ENCODE results near the gene ITGA6. TPM values are rescaled to one million over a fixed set of nuclear protein-coding genes. Genes with fewer than 3 reads are reported as not detected.
"Not testable (repeated sequence)": the region's sequence is repeated elsewhere in the genome, so short reads cannot be mapped to it uniquely, and the experiment has no call there.

ITGA6 gene
- total RNA-seq, 2 experiments from 2014 or later: 2.2 to 5.5 TPM

DNA sequence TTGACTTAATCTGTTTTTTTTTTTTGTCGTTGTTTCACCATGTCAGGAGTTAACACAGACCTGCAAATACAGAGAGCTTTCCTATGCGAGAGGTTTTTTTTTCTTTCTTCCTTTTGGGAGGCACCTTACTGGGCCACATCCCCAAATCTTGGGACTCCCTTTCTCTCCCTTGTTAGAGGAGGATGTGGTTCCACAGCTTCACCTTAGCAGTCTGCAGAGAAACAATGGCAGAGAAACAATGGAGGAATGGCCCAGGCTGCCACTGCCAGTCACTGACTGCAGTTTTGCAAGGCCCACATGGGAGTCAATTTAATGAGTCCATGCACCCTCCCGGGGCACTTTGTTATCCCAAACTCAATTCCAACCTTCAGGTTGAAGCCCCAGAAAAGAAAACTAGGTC, 107.7 kb downstream of the ITGA6 start:
- no peak for DNase-seq
- CTCF ChIA-PET: no interaction called here
- H3K4me3 Mint-ChIP-seq: no peak overlapping the region
- no peaks in the 10 kb centered on the region for H3K4me1 Mint-ChIP-seq
- peaks cover 48% of the 10 kb centered on the region for H3K36me3 Mint-ChIP-seq
- H3K27me3 Mint-ChIP-seq: no peaks in the 10 kb centered on the region
- peaks cover 32% of the 10 kb centered on the region for H3K9me3 Mint-ChIP-seq (ENCODE audit: low read depth)
- no peak for ATAC-seq
- H3K27ac Mint-ChIP-seq: no peak overlapping the region

DNA sequence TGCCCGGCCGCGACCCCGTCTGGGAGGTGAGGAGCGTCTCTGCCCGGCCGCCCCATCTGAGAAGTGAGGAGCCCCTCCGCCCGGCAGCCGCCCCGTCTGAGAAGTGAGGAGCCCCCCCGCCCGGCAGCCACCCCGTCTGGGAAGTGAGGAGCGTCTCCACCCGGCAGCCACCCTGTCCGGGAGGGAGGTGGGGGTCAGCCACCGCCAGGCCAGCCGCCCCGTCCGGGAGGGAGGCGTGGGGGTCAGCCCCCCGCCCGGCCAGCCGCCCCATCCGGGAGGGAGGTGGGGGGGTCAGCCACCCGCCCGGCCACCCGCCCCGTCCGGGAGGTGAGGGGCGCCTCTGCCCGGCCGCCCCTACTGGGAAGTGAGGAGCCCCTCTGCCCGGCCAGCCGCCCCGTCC, 110.5 kb downstream of the ITGA6 start:
- Mint-ChIP-seq H3K9me3 (ENCODE audit: low read depth) (peaks cover 23% of the 10 kb centered on the region), H3K36me3 (peaks cover 38% of the 10 kb centered on the region)
- H3K4me1 Mint-ChIP-seq, H3K27me3 Mint-ChIP-seq, ATAC-seq, DNase-seq, H3K27ac Mint-ChIP-seq, CTCF ChIA-PET, H3K4me3 Mint-ChIP-seq: not testable (repeated sequence)

DNA sequence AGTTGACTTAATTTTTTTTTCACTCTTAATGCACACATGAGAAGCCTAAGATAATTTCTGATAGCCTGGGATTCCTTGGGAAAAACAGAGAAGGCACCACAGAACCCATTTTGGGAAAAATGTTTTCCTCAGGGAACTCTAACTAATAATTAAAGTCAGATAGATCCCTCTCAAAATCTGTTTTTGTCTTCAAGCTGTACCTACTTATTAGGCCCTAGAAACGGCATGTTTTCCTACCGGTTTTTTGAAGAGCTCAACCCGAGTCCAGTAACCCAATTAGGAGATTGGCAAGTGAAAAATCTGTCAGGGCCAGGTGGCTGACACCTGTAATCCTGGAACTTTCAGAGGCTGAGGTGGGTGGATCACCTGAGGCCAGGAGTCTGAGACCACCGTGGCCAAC, 112.4 kb downstream of the ITGA6 start:
- Mint-ChIP-seq H3K9me3 (ENCODE audit: low read depth) (peaks cover 17% of the 10 kb centered on the region), H3K4me3 (no peak overlapping the region), H3K27ac (no peak overlapping the region), H3K27me3 (no peaks in the 10 kb centered on the region), H3K36me3 (peaks cover 44% of the 10 kb centered on the region), H3K4me1 (no peaks in the 10 kb centered on the region)
- ATAC-seq (no peak), DNase-seq (no peak)
- CTCF ChIA-PET: no interaction called here

DNA sequence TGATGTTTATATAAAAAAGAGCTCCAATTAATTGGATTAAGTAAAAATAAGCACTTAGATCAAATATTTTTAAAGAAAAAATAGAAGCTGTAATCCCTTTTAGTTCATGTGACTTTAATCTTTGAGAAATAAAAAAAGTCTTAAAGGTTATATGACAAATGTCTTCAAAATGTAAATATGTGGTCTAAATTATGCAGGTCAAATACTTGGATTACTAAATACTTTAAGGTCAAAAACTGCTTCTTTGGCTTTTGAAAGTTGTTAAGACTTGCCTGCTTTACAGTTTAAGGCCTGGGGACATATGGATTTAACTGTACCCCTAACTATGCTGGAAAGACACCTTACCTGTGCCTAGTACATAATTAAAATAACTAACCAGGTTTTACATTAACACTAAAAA, 113.0 kb downstream of the ITGA6 start:
- Mint-ChIP-seq H3K9me3 (ENCODE audit: low read depth) (peaks cover 17% of the 10 kb centered on the region), H3K36me3 (peaks cover 40% of the 10 kb centered on the region), H3K27me3 (no peaks in the 10 kb centered on the region), H3K4me1 (no peaks in the 10 kb centered on the region), H3K27ac (no peak overlapping the region), H3K4me3 (no peak overlapping the region)
- DNase-seq (no peak), ATAC-seq (no peak)
- CTCF ChIA-PET: no interaction called here

DNA sequence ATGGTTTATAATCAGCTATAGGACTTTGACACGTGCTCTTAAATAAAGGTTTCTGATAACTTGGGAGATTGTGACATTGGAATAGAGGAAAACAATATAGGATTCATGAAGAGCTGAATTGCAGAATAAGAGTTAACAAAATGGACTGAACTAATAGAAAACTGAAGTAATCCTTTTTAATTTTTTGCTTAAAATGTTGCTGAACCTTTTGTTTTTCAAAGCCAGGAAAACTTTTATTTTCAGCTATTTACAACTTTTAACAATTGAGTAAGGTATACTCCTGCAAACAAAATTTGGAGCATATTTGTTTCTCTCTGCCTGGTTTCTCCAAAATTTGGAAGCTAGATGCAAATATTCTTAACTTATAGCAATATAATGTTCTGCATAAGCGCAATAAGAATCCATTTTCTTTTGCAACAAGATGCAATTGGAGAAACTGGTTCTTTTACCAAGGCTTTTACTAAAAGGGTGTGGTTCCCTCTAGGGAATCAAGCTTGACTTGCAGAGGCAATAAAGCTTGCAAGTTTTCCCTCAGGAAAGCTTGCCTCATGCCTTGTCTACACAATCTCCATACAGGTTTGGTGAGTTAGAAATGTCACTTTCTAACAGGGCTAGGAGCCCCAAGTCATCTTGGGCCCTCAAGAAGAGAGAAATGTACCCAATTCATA, 118.2 kb downstream of the ITGA6 start:
- CTCF ChIA-PET: interaction anchor here (1.3 kb wide), 1 partner anchor 10 kb away, joined by 3 read pairs; no protein-coding TSS in a partner anchor
- no peak for ATAC-seq
- Mint-ChIP-seq H3K4me1 (peaks cover 11% of the 10 kb centered on the region), H3K27me3 (no peaks in the 10 kb centered on the region), H3K27ac (no peak overlapping the region), H3K9me3 (ENCODE audit: low read depth) (peaks cover 19% of the 10 kb centered on the region), H3K36me3 (peaks cover 60% of the 10 kb centered on the region), H3K4me3 (no peak overlapping the region)
- no peak for DNase-seq

DNA sequence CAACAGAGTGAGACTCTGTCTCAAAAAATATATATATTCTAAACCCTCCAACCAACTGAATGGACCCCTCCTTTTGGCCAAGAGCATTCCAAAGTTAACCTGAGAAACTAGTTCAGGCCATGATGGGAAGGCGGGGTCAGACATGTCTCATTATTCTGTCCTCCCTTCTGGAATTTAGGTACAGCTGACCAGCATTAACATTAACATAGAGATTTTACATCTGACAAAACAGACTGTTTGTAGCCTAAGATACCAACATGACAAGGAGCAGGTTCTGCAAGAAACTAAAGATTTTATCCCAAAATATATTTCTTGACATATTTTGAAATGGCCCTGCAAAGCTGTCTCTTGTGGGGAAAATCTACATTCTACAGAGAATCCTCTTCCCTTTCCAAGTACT, 121.7 kb downstream of the ITGA6 start:
- no peak overlapping the region for H3K4me3 Mint-ChIP-seq
- no peak overlapping the region for H3K27ac Mint-ChIP-seq
- H3K27me3 Mint-ChIP-seq: peaks cover 2% of the 10 kb centered on the region
- peaks cover 63% of the 10 kb centered on the region for H3K36me3 Mint-ChIP-seq
- DNase-seq: no peak
- peaks cover 11% of the 10 kb centered on the region for H3K9me3 Mint-ChIP-seq (ENCODE audit: low read depth)
- H3K4me1 Mint-ChIP-seq: peaks cover 25% of the 10 kb centered on the region
- CTCF ChIA-PET: no interaction called here
- no peak for ATAC-seq

DNA sequence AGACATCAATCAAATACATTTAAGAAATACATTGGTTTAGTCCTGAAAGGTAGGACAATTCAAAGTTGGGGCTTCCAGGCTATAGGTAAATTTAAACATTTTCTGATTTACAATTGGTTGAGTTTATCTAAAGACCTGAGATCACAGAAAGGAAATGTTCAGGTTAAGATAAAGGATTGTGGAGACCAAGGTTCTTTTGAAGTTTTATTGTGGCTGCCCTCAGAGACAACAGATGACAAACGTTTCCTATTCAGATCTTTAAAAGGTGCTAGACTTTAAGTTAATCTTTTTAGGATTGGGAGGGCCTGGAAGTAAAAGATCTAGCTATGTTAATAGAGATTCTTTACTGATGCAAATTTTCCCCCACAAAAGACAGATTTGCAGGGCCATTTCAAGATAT, 122.4 kb downstream of the ITGA6 start:
- H3K36me3 Mint-ChIP-seq: peaks cover 62% of the 10 kb centered on the region
- H3K4me1 Mint-ChIP-seq: peaks cover 30% of the 10 kb centered on the region
- H3K27me3 Mint-ChIP-seq, ATAC-seq, CTCF ChIA-PET, H3K27ac Mint-ChIP-seq, H3K4me3 Mint-ChIP-seq, DNase-seq: not testable (repeated sequence)
- peaks cover 11% of the 10 kb centered on the region for H3K9me3 Mint-ChIP-seq (ENCODE audit: low read depth)

DNA sequence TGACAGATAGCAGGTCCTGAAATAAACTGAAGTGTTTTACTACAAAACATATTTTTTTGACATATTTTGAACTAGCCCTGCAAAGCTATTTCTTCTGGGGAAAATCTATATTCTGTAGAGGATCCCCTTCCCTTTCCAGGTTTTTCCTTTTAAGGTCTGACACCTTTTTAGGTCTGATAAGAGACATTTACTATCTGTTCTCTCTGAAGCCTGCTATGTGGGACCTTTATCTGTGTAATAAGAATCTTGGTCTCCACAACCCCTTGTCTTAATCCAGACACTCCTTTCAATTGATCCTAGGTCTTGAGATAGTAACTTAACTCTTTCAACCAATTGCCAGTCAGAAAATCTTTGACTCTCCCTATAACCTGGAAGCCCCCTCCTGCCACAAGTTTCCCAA, 123.0 kb downstream of the ITGA6 start:
- Mint-ChIP-seq H3K36me3 (peaks cover 61% of the 10 kb centered on the region), H3K4me3 (no peak overlapping the region), H3K27ac (no peak overlapping the region), H3K27me3 (peaks cover 2% of the 10 kb centered on the region), H3K4me1 (peaks cover 33% of the 10 kb centered on the region), H3K9me3 (ENCODE audit: low read depth) (peaks cover 8% of the 10 kb centered on the region)
- CTCF ChIA-PET: no interaction called here
- no peak for ATAC-seq
- no peak for DNase-seq

DNA sequence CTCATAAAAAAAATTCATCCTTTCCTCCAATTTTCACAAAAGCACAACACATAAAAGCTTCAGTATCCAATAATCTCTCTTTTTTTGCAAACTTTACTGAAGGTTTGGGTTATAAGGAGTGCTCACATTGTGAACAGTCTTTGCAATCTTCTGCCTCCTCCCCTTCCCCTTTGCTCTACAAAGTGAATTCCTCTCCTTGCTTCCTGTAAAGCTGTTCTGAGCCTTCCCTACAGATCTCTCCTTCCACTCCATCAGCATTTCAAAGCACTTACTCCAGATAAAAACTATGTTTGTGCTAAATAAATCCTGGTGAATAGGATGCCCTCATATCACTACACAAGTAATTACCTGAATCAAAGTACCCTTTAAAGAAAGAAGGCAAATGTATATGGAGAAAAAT, 123.9 kb downstream of the ITGA6 start:
- H3K36me3 Mint-ChIP-seq: peaks cover 55% of the 10 kb centered on the region
- peaks cover 2% of the 10 kb centered on the region for H3K27me3 Mint-ChIP-seq
- peaks cover 8% of the 10 kb centered on the region for H3K9me3 Mint-ChIP-seq (ENCODE audit: low read depth)
- H3K27ac Mint-ChIP-seq: no peak overlapping the region
- CTCF ChIA-PET: no interaction called here
- peaks cover 33% of the 10 kb centered on the region for H3K4me1 Mint-ChIP-seq
- ATAC-seq (no peak), DNase-seq (no peak)
- H3K4me3 Mint-ChIP-seq: no peak overlapping the region

DNA sequence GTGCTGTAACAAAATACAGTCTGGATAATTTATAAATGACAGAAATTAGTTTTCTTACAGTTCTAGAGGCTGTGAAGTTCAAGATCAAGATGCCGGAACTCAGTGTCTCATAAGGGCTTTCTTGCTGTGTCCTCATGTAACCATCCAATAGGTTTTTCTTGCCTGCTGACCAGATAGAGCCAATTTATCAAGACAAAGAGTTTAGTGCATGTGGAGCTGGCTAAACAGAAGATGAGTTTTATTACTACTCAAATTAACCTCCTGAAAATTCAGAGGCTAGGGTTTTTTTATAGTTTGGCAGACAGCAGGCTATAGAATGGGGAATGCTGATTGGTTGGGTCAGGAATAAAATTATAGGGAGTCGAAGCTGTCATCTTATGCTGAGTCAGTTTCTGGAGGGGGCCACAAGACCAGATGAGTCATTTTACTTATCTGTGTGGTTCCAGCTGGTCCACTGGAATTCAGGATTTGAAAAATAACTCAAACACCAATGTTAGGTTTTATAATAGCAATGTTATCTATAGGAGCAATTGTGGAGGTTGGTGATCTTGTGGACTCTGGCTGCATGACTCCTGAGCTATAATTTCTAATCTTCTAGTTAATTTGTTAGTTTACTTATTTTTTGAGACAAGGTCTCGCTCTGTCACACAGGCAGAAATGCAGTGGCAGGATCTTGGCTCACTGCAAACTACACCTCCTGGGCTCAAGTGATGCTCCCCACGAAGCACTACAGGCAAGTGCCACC, 125.3 kb downstream of the ITGA6 start:
- CTCF ChIA-PET: no interaction called here
- H3K4me3 Mint-ChIP-seq: no peak overlapping the region
- ATAC-seq (no peak), DNase-seq (no peak)
- peaks cover 45% of the 10 kb centered on the region for H3K4me1 Mint-ChIP-seq
- peaks cover 2% of the 10 kb centered on the region for H3K27me3 Mint-ChIP-seq
- no peak overlapping the region for H3K27ac Mint-ChIP-seq
- peaks cover 46% of the 10 kb centered on the region for H3K36me3 Mint-ChIP-seq
- peaks cover 5% of the 10 kb centered on the region for H3K9me3 Mint-ChIP-seq (ENCODE audit: low read depth)

DNA sequence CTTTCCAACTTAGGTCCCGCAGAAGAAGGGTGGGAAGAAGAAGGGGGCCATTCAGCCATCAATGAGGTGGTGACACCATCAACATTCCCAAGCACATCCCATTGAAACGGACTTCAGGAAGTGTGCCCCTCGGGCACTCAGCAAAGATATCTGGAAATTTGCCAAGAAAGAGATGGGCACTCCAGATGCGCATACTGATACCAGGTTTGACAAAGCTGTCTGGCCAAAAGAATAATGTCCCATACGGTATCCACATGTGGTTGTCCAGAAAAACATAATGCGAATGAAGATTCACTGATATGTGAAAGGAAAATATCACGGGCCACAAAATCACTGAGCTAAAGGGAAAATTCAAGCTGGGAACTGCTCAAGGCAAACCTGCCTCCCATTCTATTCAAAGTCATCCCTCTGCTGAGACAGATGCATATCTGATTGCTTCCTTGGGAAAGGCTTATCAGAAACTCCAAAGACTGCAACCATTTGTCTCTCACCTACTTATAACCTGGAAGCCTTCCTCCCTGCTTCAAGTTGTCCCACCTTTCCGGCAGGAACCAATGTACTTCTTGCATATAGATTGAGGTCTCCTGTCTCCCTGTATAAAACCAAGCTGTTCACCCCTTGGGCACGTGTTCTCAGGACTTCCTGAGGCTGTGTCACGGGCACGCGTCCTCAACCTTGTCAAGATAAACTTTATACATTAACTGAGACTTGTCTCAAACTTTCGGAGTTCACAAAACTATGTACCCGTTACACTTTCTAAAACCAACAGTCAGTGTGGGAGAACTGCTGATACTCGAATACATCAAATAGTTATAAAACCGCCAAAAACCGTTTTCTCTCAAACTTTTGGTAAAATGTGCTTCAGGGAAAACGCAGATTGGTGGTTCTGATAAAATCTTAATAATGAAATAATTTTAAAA, 127.2 kb downstream of the ITGA6 start:
- no peaks in the 10 kb centered on the region for H3K9me3 Mint-ChIP-seq (ENCODE audit: low read depth)
- peaks cover 35% of the 10 kb centered on the region for H3K36me3 Mint-ChIP-seq
- no peak for DNase-seq
- peak overlapping the region; percentile 89 for H3K4me3 Mint-ChIP-seq
- H3K27me3 Mint-ChIP-seq: peaks cover 2% of the 10 kb centered on the region
- H3K4me1 Mint-ChIP-seq: peaks cover 54% of the 10 kb centered on the region
- CTCF ChIA-PET: interaction anchor here (1.1 kb wide), 2 partner anchors 8 to 93 kb away, joined by 3 to 4 read pairs; no protein-coding TSS in a partner anchor
- H3K27ac Mint-ChIP-seq: no peak overlapping the region
- no peak for ATAC-seq

DNA sequence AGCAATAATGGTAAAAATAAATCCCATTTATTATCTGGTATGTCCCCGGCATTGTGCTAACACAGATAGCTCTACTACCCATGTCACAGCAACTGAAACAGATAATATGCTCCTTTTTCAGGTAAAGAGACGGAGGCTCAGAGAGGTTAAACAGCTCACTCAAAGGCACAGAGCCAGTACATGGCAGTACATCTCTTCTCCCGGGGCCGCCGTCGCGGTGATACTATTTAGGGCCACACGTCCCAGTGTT, 127.8 kb downstream of the ITGA6 start:
- Mint-ChIP-seq H3K27ac (peak overlapping the region; percentile 92), H3K4me1 (peaks cover 48% of the 10 kb centered on the region), H3K27me3 (peaks cover 2% of the 10 kb centered on the region), H3K4me3 (peak overlapping the region; percentile 89), H3K36me3 (peaks cover 31% of the 10 kb centered on the region), H3K9me3 (ENCODE audit: low read depth) (no peaks in the 10 kb centered on the region)
- no peak for DNase-seq
- CTCF ChIA-PET: interaction anchor here (1.1 kb wide), 2 partner anchors 9 to 94 kb away, joined by 3 to 4 read pairs; no protein-coding TSS in a partner anchor
- ATAC-seq: no peak

Measured in activated CD8-positive, alpha-beta memory T cell treated with anti-CD3 and anti-CD28 coated beads, Interleukin-2, amount 10 ng/mL, durations not matched to agents 7 days and 5 days (primary cell).